Suppressor macrophage treated with lipopolysaccharide for 1 hour (primary cell): ENCODE measurements around the gene RADIL.

ENCODE experiments used
- DNase-seq, 3 donors: peaks; one replicate each; pipeline ENCODE4 v3.0.0-alpha.2; 2020 to 2022

The RADIL gene

DNA sequence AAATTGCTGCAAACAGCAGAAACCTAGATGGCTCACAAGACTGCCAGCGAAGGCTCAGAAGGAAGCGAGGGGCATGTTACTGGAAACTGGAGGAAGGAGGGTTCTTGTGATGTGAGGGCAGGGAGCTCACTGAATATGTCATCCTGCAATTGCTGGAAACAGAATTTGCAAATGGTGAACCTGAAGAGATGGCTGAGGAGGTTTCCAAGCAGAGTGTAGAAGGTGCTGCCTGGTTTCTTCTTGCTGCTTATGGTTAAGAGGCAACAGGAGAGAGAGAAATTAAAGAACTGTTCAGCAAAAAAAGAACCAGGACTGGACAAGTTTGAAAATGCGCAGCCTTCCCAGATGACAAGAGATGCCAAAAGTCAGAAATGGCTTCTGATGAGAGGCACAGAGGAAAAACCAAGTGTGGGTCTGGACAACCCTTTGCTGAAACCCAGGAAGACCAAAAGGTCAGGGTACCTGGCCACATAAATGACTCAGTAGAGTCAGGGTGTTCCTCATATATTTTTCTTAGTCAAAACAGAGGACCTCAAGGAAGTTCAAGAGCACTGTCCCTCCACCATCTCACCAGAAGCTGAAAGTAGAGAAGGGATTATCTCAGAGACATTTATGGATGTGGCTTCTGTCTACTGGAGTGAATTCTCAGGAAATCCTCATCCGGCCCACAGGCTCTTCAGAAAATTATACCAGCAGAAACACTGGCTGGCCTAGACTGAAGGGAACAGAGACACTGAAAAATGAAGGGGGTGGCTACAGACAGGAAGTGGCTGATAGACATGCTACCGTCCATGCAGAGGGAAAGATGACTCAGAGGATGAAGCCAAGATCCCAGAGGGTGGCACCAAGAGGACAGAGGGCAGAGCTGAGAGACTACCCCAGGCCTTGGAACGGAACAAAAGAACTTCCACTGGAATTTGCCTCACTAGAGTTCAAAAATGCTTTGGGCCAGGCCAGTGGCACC lies 31.8 kb downstream of the RADIL start:
- peak; percentile 32 to 43 (median 36) for DNase-seq

DNA sequence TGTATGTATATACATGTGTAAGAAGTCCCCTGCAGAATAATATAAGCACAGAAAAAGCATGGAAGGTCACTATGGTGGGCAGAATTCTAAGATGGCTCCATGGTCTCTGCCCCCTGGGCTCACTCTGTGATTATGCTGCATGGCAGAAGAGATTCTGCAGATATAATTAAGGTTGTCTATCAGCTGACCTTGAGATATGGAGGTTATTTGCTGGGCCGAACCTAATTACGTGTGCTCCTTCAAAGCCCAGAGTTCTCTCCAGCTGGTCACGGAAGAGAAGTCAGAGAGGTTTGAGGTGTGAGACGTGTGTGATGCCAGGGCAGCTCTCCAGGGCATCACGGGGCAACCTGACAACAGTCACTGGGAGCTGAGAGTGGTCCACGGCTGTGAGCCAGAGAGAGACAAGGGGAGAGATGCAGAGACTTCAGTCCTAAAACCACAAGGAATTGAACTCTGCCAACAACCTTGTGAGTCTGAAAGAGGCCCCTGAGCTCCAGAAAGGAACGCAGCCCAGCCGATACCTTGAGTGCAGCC lies 33.2 kb downstream of the RADIL start:
- no peak for DNase-seq

DNA sequence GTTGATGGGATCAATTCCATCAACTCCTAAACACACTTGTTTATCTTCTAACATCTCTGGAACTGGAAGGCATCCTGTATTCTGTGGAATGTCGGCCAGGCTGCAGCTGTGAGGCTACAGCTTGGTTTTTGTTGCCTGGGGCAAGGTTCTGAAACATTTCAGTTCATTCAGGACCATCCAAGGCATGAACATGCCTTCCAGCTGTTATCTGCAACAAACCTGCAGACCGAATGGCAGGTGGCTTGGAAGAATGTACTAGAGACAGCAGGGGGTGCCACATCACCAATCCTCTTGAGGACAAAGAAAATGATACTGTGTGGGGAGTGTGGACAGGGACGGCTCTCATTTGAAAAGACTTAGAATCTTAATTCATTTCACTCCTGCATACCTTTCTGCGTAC lies 34.1 kb downstream of the RADIL start:
- DNase-seq: peak in 2 of 3 donors; percentile 7 to 27

DNA sequence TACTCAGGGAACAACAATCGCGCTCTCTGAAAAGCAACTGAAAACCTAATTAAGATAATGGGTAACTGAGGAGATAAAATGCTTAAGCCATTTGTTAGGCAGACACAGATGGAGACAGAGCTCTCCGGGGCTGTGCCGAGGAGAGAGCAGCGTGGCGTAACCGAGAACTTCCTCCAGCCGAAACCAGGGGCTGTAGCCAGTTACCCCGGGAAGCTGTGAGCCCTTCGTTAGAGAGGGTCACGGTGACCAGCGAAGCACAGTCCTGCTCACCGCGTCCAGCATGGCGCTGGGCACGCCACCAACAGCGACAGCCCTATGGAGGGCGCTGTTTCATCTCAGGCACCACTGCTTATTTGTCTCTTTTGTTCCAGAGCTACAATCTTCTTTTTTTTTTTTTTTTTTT lies 37.8 kb downstream of the RADIL start:
- DNase-seq: peak in 2 of 3 donors; percentile 7 to 15

DNA sequence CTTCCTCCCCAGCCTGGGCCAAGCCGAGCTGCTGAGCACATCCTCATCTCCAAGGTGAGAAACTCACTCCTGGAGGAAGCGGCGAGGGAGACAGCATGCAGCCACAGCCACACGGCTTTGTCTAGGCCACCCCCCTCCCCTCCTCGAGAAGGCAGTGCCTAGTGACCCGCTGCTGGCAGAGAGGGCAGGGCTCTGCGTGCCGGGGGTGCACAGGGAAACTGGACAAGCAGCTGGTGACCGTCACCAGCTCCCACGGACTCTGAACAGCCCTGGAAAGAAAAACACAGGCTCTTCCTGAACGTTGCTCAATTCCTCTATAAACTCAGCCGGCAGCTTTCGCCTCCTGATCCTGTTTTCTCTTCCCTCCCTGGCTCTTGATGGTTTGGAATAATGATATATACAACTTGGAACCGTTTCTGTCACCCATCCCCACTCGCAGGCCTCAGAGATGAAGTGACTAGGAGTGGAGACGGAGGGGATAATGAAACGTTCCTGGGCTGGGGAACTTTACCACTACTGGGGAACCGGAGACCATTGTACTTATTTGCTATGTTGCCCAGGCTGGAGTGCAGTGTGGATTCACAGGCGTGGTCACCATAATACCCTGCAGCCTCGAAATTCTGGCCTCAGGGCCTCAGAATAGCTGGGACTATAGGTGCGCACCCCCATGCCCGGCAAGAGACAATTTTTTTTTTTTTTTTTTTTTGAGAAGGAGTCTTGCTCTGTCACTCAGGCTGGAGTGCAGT lies 41.0 kb downstream of the RADIL start:
- DNase-seq: no peak

DNA sequence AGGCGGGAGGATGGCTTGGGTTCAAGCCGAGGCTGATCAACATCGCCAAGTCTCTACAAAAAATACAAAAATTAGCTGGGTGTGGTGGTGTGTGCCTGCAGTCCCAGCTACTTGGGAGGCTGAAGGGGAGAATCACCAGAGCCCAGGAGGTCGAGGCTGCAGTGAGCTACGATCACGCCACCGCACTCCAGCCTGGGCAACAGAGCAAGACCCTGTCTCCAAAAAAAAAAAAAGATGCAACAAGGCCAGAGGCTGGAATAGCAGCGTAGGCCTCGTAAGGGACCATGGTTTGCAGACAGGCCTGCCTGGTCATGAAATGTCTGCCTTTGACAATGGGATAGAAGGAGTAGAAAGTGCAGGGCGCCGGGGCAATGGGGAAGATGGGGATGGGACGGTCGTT lies 41.7 kb downstream of the RADIL start:
- no peak for DNase-seq

DNA sequence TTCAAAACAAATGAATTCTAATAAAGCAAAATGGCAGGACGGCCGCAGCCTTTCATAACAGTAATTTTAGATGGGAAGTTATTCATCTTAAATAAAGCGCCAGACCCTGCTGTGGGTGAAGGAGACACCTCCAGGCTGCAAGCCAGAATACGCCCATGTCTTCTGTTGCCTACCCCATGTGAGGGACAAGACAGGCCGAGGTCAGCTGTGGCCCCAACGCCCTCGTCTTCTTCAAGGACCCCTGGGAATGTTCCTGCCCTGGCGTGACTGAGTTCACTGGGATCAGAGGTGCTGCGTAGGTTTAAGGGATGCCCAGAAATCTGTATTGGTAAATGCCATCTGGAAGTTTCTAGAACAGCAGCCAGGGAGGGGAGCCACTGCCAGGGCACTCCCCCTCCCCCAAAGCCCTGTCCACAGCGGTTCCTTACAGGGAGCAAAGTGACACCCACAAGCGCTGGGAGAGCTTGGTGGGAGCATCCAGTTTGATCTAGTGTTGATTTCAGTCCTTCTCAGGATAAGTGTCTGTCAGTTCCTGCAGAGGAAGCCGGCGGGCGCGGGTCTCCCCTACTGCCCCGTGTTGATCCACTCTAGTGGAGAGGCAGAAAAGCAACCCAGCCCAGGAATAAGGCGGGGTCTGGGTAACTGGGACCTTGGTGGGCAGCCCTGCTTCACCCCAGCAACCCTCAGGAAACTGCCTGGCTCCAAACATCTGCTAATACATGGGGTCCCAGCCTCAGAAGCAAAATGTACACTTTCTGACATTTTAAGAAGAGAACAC lies 42.3 kb downstream of the RADIL start:
- DNase-seq: no peak

DNA sequence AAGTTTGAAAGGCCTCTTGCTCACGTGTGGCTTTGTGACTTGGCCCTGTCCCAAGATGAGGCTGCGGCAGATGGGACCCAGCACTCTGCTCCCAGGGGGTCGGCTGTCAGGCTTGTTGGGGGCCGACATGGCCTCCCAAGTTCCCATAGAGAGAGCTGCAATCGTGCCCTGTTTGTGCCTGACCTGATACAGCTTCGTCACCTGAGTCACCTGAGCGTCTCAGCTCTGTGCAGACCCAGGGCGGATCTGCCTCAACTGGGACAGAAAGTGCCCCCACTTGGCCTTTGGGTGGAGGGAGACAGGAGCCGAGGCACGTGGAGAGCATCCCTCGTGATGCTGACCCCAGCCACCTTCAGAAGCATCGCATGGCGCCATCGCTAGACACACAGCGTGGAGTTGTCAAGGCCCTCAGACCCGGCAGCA lies 43.4 kb downstream of the RADIL start:
- DNase-seq: no peak

DNA sequence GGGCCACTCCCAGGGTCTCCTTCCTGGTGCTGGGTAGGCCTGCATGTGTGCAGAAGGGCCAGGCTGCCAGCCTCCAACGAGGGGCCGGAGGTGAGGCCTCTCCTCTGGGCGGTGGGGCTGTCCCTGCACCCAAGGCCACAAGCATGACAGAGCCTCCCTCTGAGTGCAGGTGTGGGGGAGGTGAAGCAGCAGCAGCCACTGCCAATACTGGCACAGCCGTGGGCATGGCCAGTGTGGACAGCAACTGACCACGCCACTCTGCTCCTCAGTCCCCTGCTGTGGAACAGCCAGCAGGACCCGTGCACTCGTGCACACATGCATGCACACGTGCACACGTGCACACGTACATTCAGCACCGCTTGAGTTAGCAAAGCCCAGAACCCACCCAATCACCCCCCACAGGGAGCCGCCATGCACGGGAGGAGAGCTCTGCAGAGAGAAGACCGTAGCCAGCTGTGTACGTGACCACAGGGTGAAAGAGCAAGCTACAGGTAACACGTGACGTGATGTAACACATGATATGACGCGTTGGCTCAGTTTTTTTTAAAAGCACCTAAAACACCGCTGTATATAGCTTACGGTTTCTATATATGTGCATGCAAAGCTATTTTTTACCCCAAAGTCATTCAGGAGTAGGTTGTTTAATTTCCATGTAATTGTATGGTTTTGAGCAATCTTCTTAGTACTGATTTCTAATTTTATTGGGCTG lies 44.7 kb downstream of the RADIL start:
- no peak for DNase-seq

DNA sequence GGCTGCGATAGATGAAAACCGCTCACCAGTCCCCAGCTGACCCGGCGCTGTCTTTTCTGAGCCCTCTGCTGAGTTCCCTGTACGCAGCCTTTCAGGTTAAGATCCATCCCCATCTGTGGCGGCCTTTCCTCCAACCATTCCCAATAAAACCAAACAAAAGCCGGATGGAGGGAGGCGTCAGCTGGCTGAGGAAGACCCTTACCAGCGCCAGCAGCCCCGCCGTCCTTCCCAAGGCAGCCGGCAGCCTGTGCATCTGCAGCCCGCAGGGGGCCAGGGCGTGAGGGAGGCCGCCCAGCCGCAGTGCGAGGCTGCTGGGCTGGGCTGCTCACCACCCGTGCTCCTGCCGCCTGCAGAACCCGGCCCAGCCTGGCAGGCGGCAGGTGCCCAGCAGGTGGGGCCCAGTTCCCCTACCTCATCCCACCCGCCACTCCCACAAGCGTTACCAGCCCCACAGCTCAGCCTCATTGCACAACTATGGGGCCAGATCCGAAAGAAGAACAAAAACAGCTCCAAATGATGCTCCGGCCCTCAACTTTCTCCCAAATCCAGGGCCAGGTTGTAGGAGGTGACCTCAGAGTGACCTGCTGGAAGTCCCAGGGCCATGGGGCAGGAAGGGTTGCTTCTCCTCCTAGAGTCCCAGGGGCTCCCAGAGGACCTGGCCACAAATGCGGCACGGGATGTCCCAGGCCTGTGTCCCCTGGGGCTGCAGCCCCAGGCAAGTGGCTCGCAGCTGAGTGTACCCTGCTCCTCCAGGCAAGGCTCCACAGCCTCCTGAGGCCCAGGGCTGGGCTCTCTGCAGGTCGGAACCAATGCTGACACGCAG lies 45.5 kb downstream of the RADIL start:
- DNase-seq: no peak

DNA sequence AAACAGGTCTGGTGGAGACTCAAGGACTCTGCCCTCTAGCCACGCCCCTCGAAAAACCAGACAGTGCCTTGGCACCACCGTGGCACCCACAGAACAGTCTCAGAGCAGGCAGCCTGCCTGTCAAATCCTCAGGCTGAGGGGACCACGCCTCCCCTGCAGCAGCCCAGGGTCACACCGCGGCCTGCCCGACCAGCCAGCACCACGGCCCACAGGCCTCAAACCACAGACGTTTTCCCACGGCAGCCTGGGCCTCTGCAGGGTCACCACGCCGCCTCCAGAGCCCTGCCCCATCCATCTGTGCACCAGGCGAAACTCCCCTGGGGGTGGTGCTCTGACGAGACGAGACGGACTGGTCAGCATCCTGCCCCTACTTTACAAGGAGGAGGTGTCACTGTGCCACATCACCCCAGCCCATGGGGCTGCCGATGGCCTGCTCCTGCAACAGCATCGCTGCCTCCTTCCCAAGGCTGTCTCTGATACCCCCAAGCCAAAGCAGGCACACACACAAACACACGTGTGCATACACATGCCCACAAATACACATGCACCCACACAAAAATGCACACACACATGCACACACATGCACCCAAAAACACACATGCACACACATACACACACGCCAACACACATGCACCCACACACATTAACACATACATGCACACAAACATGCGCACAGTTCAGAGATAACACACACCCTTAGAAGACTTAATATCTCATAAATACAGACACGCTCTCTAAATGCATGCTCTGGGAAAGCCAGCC lies 46.3 kb downstream of the RADIL start:
- no peak for DNase-seq

DNA sequence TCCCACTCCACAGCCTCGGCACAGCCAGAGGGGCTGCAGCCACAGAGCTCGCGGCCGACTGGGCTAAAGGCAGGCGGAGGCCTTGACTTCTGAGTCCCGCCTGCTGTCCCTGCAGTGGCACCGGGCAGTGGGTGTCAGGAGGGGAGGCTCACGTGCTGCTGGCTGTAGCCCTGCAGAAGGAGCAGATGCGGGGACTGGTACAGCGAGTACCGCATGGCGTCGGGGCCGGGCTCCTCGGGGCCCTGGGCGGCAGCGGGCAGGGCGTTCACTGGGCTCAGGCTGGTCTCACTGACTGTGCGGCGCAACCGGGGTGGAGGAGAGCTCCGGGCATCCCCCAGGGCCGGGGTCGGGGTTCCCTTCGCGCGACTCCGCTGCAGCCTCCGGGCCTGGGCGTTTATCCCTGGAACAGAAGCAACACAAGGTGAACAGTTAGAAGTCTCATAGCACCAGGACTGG lies 47.3 kb downstream of the RADIL start:
- no peak for DNase-seq

DNA sequence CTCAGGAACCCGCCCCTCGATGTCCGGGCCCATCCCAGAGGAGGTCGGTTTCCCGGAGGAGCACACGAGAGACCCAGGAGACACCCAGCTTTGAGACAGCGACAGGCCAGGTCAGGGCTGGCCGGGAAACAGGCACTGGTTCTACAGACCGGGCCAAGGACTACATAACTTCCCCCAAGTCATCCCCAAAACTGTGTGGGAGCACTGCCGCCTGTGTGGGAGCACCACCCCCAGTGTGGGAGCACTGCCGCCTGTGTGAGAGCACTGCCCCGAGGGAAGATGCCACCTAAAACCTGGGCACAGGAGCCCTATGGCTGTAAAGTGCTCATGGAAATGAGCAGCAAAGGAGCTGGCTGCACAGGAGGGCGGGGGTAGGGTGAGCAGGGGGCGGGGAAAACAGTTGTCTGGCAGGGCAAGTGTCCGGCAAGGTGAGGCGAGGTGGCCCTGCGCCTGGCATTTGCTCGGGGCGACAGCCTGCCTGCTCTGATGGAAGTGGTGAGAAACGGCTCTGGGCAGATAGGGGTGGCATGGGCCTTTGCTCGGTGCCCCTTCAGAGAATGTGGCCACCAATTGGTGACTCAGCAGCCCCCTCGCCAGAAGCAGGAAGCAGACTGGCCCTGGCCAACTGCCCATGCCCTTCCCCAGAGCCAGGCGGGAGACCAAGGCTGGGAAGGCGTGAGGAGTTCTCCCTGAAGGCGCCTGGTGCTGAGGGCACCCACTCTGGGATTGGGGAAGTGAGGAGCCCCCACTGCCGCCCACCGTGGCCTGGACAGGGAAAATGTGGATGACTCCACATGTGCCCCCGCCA lies 47.9 kb downstream of the RADIL start:
- DNase-seq: no peak

DNA sequence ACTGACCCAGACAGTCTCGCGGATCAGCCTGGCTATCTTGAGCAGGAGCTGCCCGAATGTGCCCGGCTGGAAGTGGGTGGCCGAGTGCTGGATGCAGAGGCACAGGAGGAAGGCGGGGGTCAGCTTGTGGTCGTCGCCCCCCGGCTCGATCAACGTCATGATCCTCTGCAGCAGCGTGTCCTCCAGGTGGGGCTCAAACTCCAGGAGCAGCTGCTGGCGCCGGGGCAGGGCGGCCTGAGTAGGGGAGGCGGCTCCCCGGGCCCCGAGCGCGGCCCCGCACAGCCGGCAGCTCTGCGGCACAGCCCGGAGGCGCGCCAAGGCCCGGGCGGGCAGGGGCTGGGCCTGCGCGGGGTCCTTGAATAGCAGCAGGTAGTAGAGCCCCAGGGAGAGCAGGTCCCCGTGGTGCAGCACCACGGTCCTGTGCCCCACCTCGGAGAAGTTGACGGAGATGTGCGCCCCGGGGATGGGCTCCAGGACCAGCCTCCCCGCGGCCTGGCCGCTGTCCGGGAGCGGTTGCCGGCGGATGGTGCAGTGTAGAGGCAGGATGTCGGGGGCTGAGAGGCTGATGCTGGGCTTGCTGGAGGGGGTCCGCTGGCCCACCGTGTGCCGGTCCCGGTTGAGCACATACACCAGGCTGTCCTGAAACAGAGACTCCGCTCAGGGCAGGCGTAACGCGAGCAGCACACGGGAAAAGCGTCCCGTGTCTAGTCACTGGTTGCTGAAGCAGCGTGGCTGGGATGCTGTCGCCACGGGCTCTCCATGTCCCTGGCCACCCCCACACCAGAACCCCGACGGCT lies 48.7 kb downstream of the RADIL start:
- DNase-seq: no peak

DNA sequence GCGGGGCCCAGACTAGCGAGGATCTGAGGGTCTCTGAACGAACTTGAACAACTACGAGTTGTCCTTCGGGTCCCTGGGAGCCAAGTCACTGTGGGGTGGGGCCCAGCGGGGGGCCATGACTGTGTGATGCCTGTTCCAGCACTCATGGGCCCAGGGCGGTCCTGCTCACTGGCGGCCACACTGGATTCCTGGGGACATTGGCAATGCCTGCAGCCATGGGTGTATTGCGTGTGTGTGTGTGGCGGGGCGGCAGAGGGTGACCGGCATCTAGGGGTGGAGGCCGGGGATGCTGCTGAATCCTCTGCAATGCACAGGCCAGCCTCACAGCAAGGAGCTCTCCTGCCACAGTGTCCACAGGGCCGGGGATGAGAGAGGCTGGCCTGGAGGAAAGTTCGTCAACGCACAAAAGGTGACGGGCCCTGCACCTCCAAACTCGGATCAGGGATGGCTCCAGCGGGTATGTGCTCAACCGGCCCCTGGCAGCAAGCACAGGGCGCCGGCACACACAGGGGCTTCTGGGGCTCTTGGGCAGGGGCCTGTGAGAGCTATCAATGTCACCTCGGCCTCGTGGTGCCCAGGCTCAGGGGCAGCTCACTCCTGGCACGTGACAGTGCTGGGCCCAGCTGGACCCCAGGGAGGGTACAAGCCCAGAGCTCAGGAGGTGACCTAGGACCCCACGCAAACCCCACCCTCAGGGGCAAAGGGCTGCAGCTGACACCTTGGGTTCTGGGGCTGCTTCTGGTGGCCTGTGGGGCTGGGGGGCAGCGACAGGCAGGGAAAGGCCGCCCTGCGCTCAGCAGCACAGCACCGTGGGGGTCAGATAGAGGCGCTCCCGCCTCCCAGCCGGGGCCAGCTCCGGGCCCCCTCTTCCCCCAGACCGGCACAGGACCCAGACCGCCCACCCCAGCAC lies 49.6 kb downstream of the RADIL start:
- DNase-seq: no peak

DNA sequence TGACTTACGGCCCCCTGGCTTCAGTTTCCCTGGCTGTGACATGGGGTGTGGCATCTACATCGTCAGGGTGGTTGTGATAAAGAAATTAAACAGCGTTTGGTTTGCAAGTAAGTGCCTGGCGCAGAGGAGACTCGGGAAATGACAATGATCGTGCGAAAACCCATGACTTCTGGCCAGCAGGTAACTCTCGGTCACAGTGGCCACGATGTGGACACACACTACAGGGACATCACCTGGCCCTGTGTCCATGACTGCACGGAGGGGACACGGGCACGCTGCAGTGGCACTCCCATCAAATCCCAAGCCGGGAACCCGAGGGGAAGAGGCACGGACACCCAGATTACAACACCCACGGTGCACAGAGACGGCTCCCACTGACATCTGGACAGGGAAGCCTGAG lies 50.3 kb downstream of the RADIL start:
- DNase-seq: no peak

DNA sequence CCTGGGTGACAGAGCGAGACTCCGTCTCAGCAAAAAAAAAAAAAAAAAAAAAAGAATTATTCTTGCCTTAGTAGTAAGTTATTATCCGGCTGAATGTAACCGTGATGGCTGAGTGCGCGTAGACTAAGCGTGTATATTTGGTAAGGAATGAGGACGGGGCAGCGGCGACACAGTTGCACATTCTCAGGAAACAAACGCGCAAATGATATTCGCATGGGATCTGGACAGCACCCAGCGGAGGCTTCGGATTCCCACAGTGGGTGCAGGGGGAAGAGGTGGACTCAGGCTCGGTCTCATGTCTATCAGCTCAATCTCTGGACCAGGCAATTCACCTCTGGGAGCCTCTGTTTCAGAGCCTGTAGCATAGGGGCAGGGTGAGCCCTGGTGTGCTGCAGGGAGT lies 50.8 kb downstream of the RADIL start:
- DNase-seq: no peak
